ENCODE results near the gene NKTR.

DNA sequence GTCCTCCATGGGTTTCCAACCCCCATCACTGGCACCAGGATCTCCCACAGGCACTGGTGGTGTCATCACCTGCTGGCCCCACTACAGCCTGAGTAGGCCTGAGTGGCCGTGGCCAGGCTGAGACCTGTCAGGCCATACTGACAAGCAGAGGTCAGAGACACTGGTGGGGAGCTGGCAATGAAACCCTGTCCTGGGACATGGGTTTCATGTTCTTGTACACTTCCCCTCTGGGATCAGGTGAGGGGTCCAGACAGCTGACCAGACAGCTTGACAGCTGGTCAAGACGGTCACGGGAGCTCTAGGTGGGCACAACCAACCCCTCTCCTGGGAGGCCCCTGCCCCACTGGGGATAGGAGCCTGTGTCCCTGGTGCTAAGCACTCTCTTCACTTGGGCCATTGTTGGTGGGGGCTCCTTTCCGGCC, 66.1 kb downstream of the NKTR start:
- TF ChIP-seq ZNF549 (tag by site-specific recombination; IDR thresholded peaks at IDR 0.05) (no peak), ZNF791 (tag by site-specific recombination; IDR thresholded peaks at IDR 0.05) (no peak), HOXD13 (CRISPR knock-in tag; IDR thresholded peaks at IDR 0.05; ENCODE audit: borderline replicate concordance) (no peak), KLF10 (tag by site-specific recombination; IDR thresholded peaks at IDR 0.05) (no peak), GLI2 (tag by site-specific recombination; IDR thresholded peaks at IDR 0.05; ENCODE audit: borderline replicate concordance, low read depth) (no peak), ZXDB (tag by site-specific recombination; IDR thresholded peaks at IDR 0.05) (no peak), ZNF621 (tag by site-specific recombination; IDR thresholded peaks at IDR 0.05) (no peak)
- TF ChIP-seq, protein P1, sequence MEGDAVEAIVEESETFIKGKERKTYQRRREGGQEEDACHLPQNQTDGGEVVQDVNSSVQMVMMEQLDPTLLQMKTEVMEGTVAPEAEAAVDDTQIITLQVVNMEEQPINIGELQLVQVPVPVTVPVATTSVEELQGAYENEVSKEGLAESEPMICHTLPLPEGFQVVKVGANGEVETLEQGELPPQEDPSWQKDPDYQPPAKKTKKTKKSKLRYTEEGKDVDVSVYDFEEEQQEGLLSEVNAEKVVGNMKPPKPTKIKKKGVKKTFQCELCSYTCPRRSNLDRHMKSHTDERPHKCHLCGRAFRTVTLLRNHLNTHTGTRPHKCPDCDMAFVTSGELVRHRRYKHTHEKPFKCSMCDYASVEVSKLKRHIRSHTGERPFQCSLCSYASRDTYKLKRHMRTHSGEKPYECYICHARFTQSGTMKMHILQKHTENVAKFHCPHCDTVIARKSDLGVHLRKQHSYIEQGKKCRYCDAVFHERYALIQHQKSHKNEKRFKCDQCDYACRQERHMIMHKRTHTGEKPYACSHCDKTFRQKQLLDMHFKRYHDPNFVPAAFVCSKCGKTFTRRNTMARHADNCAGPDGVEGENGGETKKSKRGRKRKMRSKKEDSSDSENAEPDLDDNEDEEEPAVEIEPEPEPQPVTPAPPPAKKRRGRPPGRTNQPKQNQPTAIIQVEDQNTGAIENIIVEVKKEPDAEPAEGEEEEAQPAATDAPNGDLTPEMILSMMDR (tag by site-specific recombination; IDR thresholded peaks at IDR 0.05): no peak
- TF ChIP-seq, protein P2, sequence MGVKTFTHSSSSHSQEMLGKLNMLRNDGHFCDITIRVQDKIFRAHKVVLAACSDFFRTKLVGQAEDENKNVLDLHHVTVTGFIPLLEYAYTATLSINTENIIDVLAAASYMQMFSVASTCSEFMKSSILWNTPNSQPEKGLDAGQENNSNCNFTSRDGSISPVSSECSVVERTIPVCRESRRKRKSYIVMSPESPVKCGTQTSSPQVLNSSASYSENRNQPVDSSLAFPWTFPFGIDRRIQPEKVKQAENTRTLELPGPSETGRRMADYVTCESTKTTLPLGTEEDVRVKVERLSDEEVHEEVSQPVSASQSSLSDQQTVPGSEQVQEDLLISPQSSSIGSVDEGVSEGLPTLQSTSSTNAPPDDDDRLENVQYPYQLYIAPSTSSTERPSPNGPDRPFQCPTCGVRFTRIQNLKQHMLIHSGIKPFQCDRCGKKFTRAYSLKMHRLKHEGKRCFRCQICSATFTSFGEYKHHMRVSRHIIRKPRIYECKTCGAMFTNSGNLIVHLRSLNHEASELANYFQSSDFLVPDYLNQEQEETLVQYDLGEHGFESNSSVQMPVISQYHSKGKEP (tag by site-specific recombination; IDR thresholded peaks at IDR 0.05): no peak
- TF ChIP-seq, protein P3, sequence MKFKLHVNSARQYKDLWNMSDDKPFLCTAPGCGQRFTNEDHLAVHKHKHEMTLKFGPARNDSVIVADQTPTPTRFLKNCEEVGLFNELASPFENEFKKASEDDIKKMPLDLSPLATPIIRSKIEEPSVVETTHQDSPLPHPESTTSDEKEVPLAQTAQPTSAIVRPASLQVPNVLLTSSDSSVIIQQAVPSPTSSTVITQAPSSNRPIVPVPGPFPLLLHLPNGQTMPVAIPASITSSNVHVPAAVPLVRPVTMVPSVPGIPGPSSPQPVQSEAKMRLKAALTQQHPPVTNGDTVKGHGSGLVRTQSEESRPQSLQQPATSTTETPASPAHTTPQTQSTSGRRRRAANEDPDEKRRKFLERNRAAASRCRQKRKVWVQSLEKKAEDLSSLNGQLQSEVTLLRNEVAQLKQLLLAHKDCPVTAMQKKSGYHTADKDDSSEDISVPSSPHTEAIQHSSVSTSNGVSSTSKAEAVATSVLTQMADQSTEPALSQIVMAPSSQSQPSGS (tag by site-specific recombination; IDR thresholded peaks at IDR 0.05; ENCODE audit: low read depth): no peak
- TF ChIP-seq, protein P4, sequence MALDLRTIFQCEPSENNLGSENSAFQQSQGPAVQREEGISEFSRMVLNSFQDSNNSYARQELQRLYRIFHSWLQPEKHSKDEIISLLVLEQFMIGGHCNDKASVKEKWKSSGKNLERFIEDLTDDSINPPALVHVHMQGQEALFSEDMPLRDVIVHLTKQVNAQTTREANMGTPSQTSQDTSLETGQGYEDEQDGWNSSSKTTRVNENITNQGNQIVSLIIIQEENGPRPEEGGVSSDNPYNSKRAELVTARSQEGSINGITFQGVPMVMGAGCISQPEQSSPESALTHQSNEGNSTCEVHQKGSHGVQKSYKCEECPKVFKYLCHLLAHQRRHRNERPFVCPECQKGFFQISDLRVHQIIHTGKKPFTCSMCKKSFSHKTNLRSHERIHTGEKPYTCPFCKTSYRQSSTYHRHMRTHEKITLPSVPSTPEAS (tag by site-specific recombination; IDR thresholded peaks at IDR 0.05): no peak
- TF ChIP-seq, protein P5, sequence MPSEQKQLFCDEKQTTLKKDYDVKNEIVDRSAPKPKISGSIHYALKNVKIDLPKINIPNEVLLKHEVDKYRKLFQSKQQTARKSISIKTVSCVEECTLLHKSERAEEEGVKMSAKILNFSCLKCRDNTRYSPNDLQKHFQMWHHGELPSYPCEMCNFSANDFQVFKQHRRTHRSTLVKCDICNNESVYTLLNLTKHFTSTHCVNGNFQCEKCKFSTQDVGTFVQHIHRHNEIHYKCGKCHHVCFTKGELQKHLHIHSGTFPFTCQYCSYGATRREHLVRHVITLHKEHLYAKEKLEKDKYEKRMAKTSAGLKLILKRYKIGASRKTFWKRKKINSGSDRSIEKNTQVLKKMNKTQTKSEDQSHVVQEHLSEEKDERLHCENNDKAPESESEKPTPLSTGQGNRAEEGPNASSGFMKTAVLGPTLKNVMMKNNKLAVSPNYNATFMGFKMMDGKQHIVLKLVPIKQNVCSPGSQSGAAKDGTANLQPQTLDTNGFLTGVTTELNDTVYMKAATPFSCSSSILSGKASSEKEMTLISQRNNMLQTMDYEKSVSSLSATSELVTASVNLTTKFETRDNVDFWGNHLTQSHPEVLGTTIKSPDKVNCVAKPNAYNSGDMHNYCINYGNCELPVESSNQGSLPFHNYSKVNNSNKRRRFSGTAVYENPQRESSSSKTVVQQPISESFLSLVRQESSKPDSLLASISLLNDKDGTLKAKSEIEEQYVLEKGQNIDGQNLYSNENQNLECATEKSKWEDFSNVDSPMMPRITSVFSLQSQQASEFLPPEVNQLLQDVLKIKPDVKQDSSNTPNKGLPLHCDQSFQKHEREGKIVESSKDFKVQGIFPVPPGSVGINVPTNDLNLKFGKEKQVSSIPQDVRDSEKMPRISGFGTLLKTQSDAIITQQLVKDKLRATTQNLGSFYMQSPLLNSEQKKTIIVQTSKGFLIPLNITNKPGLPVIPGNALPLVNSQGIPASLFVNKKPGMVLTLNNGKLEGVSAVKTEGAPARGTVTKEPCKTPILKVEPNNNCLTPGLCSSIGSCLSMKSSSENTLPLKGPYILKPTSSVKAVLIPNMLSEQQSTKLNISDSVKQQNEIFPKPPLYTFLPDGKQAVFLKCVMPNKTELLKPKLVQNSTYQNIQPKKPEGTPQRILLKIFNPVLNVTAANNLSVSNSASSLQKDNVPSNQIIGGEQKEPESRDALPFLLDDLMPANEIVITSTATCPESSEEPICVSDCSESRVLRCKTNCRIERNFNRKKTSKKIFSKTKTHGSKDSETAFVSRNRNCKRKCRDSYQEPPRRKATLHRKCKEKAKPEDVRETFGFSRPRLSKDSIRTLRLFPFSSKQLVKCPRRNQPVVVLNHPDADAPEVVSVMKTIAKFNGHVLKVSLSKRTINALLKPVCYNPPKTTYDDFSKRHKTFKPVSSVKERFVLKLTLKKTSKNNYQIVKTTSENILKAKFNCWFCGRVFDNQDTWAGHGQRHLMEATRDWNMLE (tag by site-specific recombination; conservative IDR thresholded peaks at IDR 0.05; ENCODE audit: low read depth): no peak
- TF ChIP-seq, protein P6, sequence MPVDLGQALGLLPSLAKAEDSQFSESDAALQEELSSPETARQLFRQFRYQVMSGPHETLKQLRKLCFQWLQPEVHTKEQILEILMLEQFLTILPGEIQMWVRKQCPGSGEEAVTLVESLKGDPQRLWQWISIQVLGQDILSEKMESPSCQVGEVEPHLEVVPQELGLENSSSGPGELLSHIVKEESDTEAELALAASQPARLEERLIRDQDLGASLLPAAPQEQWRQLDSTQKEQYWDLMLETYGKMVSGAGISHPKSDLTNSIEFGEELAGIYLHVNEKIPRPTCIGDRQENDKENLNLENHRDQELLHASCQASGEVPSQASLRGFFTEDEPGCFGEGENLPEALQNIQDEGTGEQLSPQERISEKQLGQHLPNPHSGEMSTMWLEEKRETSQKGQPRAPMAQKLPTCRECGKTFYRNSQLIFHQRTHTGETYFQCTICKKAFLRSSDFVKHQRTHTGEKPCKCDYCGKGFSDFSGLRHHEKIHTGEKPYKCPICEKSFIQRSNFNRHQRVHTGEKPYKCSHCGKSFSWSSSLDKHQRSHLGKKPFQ (tag by site-specific recombination; IDR thresholded peaks at IDR 0.05): no peak
